Caco-2 (cell line): ENCODE results near the gene SNAI3. TPM values are rescaled to one million over a fixed set of nuclear protein-coding genes. Genes with fewer than 3 reads are reported as not detected.

Experiments
- BruUV-seq: library from RNA; stranded (reverse); fragments of 400-500 nt; replicated peaks from 2 replicates; lab custom pipeline; 2021; lab: Mats Ljungman, UMichigan
- CTCF ChIA-PET: fragments of 300-600 bp; sonication (Branson Sonifier 250); formaldehyde crosslinking; loops from one replicate; lab custom pipeline; 2022; ENCODE audit warnings: antibody characterized with exemption; lab: Charles Lee
- POLR2A ChIA-PET: fragments of 300-600 bp; sonication (Branson Sonifier 250); formaldehyde crosslinking; loops from one replicate; lab custom pipeline; 2022; ENCODE audit warnings: antibody characterized with exemption; lab: Charles Lee
- DNase-seq, 2 experiments: peaks; one replicate each; pipeline versions ENCODE4 v3.0.0 to v3.0.0-alpha.2; 2020 to 2022
- H3K27me3 ChIP-seq: replicated peaks from 2 replicates; pipeline ENCODE4 v1.6.0; 2011; ENCODE audit warnings: low read length; ENCODE audit not compliant: control insufficient read depth, insufficient read depth
- H3K36me3 ChIP-seq: 2 replicates; pipeline ENCODE4 v1.5.1; 2011; ENCODE audit warnings: low read length; ENCODE audit not compliant: control insufficient read depth, insufficient read depth
- H3K4me1 ChIP-seq: fragments of 250-450 bp; sonication (Bioruptor Pico); 2 replicates; pipeline ENCODE4 v1.5.1; 2020; ENCODE audit warnings: mild to moderate bottlenecking
- H3K4me3 ChIP-seq: 2 replicates; pipeline ENCODE4 v1.5.1; 2011; ENCODE audit warnings: low read depth, mild to moderate bottlenecking, control low read depth, low read length
- H3K9me3 ChIP-seq: fragments of 250-450 bp; sonication (Bioruptor Pico); 2 replicates; pipeline ENCODE4 v1.5.1; 2020; ENCODE audit warnings: mild to moderate bottlenecking, moderate library complexity
- H3K27ac Mint-ChIP-seq: one replicate; pipeline ENCODE4 v1.8.0; 2022; ENCODE audit warnings: mixed read lengths; ENCODE audit not compliant: unreplicated experiment
- H3K27me3 Mint-ChIP-seq: one replicate; pipeline ENCODE4 v1.8.0; 2022; ENCODE audit warnings: mixed read lengths; ENCODE audit not compliant: insufficient read depth, unreplicated experiment
- H3K36me3 Mint-ChIP-seq: one replicate; pipeline ENCODE4 v1.8.0; 2022; ENCODE audit warnings: mild to moderate bottlenecking, mixed read lengths; ENCODE audit not compliant: insufficient read depth, unreplicated experiment
- H3K4me1 Mint-ChIP-seq: one replicate; pipeline ENCODE4 v1.8.0; 2022; ENCODE audit warnings: low read depth, mixed read lengths; ENCODE audit not compliant: unreplicated experiment
- H3K4me3 Mint-ChIP-seq: one replicate; pipeline ENCODE4 v1.8.0; 2022; ENCODE audit warnings: mild to moderate bottlenecking, moderate library complexity, mixed read lengths; ENCODE audit not compliant: unreplicated experiment
- H3K9me3 Mint-ChIP-seq: one replicate; pipeline ENCODE4 v1.8.0; 2022; ENCODE audit warnings: mixed read lengths; ENCODE audit not compliant: unreplicated experiment
- intact Hi-C: fragments of 100-400 bp; cut with micrococcal nuclease; formaldehyde crosslinking; loops from one replicate; pipeline ENCODE4 v1.10.0; 2022; ENCODE audit not compliant: unreplicated experiment
- total RNA-seq: library from RNA; stranded (reverse); gene quantifications from 2 replicates; pipeline ENCODE4 v1.2.3, GENCODE V29; 2022
- TF ChIP-seq, protein P1 (sequence below), 2 experiments: fragments of 200-600 bp in 1 of 2; IDR thresholded peaks; 1 replicate in 1 of 2; 2 replicates in 1 of 2; pipeline versions ENCODE4 v1.5.1 to v1.8.0; 2011 to 2022; ENCODE audit warnings: antibody characterized with exemption in 1 of 2, control low read depth in 1 of 2, inconsistent platforms in 1 of 2, low read depth in 1 of 2, low read length in 1 of 2, mild to moderate bottlenecking in 1 of 2, moderate library complexity in 1 of 2; ENCODE audit not compliant: insufficient read depth in 1 of 2, severe bottlenecking in 1 of 2, unreplicated experiment in 1 of 2

Gene SNAI3
- total RNA-seq, 1 experiment from 2014 or later: 3.5 TPM

DNA sequence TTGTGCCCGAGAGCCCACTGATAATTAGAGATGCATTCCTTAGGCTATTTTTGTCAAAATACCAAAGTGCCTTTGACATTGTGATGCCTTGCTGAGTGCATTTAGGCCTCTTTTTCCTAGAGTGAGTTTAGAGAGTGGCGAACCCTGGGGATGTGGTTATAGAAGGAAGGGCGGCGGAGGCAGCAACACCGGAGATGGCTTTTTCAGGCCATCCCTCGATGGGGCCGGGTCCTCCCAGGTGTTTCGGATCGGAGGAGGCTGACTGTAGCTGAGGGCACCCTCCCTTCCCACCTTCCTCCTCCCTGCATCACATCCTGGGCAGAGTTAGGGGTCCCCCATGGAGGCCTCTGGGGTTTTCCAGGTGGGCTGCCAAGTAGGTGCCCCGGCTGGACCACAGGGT is 6.6 kb upstream of the SNAI3 start:
- H3K4me1 ChIP-seq: peaks cover 8% of the 10 kb centered on the region
- CTCF ChIA-PET: no interaction called here
- H3K9me3 ChIP-seq: no peaks in the 10 kb centered on the region
- no peaks in the 10 kb centered on the region for H3K36me3 ChIP-seq
- POLR2A ChIA-PET: no interaction called here
- TF ChIP-seq, protein P1, sequence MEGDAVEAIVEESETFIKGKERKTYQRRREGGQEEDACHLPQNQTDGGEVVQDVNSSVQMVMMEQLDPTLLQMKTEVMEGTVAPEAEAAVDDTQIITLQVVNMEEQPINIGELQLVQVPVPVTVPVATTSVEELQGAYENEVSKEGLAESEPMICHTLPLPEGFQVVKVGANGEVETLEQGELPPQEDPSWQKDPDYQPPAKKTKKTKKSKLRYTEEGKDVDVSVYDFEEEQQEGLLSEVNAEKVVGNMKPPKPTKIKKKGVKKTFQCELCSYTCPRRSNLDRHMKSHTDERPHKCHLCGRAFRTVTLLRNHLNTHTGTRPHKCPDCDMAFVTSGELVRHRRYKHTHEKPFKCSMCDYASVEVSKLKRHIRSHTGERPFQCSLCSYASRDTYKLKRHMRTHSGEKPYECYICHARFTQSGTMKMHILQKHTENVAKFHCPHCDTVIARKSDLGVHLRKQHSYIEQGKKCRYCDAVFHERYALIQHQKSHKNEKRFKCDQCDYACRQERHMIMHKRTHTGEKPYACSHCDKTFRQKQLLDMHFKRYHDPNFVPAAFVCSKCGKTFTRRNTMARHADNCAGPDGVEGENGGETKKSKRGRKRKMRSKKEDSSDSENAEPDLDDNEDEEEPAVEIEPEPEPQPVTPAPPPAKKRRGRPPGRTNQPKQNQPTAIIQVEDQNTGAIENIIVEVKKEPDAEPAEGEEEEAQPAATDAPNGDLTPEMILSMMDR (IDR thresholded peaks at IDR 0.05; ENCODE audit: insufficient read depth in 1 of 2, low read depth in 1 of 2, low read length in 1 of 2, severe bottlenecking in 1 of 2, unreplicated experiment in 1 of 2): no peak
- BruUV-seq: no TSS peak
- no peak overlapping the region for H3K27ac Mint-ChIP-seq
- H3K9me3 Mint-ChIP-seq: no peaks in the 10 kb centered on the region
- H3K27me3 Mint-ChIP-seq: no peaks in the 10 kb centered on the region
- no peak for DNase-seq
- H3K4me1 Mint-ChIP-seq: peaks cover 10% of the 10 kb centered on the region
- intact Hi-C loops: no loop called here
- peaks cover 4% of the 10 kb centered on the region for H3K36me3 Mint-ChIP-seq
- H3K4me3 ChIP-seq: no peak overlapping the region
- no peaks in the 10 kb centered on the region for H3K27me3 ChIP-seq
- no peak overlapping the region for H3K4me3 Mint-ChIP-seq

DNA sequence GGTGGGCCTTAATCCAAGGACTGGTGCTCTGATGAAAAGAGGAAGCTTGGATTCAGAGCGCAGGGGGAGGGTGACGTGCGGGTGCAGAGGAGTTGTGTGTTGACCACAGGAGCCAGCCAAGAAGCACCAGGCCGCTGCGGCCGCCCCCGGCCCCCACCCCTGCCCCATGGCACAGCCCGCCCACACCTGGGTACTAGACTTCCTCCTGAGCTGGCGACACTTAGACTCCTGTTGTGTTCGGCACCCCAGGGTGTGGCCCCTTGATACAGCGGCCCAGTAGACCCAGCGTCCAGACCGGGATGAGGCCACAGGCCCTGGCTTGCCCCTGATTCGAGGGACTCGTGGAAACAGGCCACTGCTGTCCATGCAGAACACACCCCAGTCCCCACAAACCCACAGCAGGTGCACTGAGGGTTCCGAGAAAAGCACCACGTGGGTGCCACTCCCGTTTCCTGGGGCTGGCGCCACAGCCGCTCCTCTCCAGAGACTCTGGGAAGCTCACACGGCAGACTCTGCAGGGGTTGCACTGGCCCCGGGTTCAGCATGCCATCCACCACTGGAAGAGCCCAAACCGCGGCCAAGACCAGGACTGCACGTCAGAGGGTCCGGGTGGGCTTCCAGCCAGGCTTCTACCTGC is 5.7 kb upstream of the SNAI3 start:
- Mint-ChIP-seq H3K36me3 (peaks cover 4% of the 10 kb centered on the region), H3K4me1 (peaks cover 13% of the 10 kb centered on the region), H3K27me3 (no peaks in the 10 kb centered on the region), H3K9me3 (no peaks in the 10 kb centered on the region), H3K27ac (no peak overlapping the region), H3K4me3 (no peak overlapping the region)
- no TSS peak for BruUV-seq
- peaks cover 16% of the 10 kb centered on the region for H3K4me1 ChIP-seq
- intact Hi-C loops: no loop called here
- H3K4me3 ChIP-seq: no peak overlapping the region
- TF ChIP-seq, protein P1 (IDR thresholded peaks at IDR 0.05; ENCODE audit: insufficient read depth in 1 of 2, low read depth in 1 of 2, low read length in 1 of 2, severe bottlenecking in 1 of 2, unreplicated experiment in 1 of 2): no peak
- no peaks in the 10 kb centered on the region for H3K9me3 ChIP-seq
- DNase-seq: no peak
- no peaks in the 10 kb centered on the region for H3K27me3 ChIP-seq
- POLR2A ChIA-PET: no interaction called here
- CTCF ChIA-PET: no interaction called here
- H3K36me3 ChIP-seq: no peaks in the 10 kb centered on the region

DNA sequence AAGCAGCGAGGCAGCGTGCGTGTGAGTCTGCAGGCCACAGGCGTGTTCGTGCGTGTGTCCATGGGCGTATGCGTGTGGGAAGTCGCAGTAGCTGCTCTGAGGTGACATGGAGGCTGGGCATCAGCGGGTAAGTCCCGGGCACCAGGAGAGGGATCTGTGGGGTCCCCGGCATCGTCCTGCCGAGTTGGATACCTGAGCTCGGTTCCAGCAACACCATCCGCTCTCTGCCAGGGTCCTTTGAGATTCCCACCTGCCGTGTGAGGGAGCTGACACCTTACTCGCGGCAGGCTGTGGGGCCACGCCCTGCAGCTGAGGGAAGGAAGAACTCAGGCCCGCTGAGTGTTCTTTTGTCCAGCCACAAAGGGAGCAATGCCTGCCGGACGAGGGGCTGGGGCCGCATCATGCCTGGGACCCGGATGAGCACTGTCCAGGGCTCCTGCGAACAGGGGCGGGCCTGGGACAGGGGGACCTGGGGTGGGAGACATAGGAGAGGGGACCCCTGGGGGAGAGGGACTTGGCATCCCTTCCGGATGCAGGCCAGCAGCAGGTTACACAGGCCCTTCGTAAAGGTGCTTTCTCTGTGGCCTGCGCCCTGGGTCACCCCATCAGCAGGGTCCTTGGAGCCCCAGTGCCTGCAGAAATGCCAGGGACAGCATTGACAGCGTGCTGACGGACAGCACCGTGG is 5.0 kb upstream of the SNAI3 start:
- ChIA-PET CTCF (no interaction called here), POLR2A (interaction anchor here (0.6 kb wide), 1 partner anchor 993 kb away, joined by 3 read pairs; no protein-coding TSS in a partner anchor)
- no peak for DNase-seq
- BruUV-seq: no TSS peak
- Histone ChIP-seq H3K4me1 (peaks cover 21% of the 10 kb centered on the region), H3K27me3 (no peaks in the 10 kb centered on the region), H3K9me3 (no peaks in the 10 kb centered on the region), H3K36me3 (no peaks in the 10 kb centered on the region), H3K4me3 (no peak overlapping the region)
- Mint-ChIP-seq H3K27me3 (no peaks in the 10 kb centered on the region), H3K36me3 (peaks cover 6% of the 10 kb centered on the region), H3K4me1 (peaks cover 13% of the 10 kb centered on the region), H3K4me3 (no peak overlapping the region), H3K9me3 (no peaks in the 10 kb centered on the region), H3K27ac (no peak overlapping the region)
- TF ChIP-seq, protein P1 (IDR thresholded peaks at IDR 0.05; ENCODE audit: insufficient read depth in 1 of 2, low read depth in 1 of 2, low read length in 1 of 2, severe bottlenecking in 1 of 2, unreplicated experiment in 1 of 2): no peak
- intact Hi-C loops: no loop called here
